HG03575 (cell line): ENCODE measurements around the gene AZGP1.
"Not testable (repeated sequence)": the region's sequence is repeated elsewhere in the genome, so short reads cannot be mapped to it uniquely, and the experiment has no call there.

Experiments used
- ATAC-seq: cut with Tn5 transposase; IDR thresholded peaks from one replicate; pipeline ENCODE4 v1.9.1; 2021; ENCODE audit not compliant: unreplicated experiment, insufficient number of reproducible peaks, low FRiP score; ENCODE audit errors: extremely low read depth

AZGP1 gene

DNA sequence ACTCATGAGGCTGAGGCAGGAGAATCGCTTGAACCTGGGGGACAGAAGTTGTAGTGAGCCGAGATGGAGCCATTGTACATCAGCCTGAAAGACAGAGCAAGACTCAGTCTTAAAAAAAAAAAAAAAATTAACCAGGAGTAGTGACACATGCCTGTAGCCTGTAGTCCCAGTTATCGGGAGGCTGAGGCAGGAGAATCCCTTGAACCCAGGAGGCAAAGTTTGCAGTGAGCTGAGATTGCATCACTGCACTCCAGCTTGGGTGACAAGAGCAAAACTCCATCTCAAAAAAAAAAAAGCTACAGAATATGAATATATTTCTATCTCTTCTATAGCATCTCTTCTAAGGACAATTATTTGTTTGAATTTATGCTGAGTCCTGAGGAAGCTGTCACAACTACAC is 6.5 kb downstream of the AZGP1 start:
- no peak for ATAC-seq

GRCh38 chr7:99958564-99959227 is 17.1 kb downstream of the AZGP1 start:
- ATAC-seq: no peak

- no peak for ATAC-seq
Observed at GRCh38 chr7:99955247-99955646, 20.6 kb downstream of the AZGP1 start.

- not testable (repeated sequence) for ATAC-seq
Observed at GRCh38 chr7:99954643-99955042, 21.2 kb downstream of the AZGP1 start.

DNA sequence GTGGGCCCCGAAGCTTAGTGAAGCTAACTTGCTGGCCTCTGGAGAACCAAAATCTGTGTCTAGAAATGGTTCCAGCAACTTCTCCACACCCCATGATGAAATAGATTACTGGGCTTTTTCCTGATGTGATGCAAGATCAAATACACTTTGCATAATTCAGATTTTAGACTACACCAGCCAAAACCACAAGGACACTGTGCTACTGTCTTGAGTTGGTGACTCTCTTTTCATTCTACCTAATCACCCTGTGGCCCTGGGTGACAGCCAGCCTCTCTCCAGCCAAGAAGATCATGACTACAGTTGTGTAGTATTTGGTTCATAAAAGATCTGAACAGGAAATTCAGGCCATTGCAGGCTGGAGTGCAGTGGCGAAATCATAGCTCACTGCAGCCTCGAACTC is 22.2 kb downstream of the AZGP1 start:
- ATAC-seq: no peak

DNA sequence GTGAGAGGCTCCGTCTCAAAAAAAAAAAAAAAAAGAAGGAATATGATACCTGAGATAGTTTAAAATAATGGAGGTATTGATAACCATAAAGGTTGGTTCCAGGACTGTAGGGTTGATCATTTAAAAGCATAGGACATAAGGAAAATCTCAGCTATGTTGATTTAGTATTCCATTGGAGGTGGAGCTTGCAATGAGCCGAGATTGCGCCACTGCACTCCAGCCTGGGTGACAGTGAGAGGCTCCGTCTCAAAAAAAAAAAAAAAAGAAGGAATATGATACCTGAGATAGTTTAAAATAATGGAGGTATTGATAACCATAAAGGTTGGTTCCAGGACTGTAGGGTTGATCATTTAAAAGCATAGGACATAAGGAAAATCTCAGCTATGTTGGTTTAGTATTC is 23.2 kb downstream of the AZGP1 start:
- not testable (repeated sequence) for ATAC-seq

DNA sequence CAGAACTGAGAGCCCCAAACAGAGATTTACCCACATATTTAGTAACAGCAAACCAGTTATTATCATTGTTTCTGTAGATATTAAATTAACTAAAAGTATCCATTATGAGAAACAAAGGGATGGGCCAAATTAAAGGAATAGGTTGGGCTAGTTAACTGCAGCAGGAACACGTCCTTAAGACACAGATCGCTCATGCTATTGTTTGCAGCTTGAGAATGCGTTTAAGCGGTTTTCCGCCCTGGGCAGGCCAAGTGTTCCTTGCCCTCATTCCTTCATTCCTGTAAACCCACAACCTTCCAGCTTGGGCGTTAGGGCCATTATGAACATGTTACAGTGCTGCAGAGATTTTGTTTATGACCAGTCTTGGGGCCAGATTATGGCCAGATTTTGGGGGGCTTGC is 25.0 kb downstream of the AZGP1 start:
- not testable (repeated sequence) for ATAC-seq

- ATAC-seq: no peak
Observed at GRCh38 chr7:99949645-99950228, 26.1 kb downstream of the AZGP1 start.

DNA sequence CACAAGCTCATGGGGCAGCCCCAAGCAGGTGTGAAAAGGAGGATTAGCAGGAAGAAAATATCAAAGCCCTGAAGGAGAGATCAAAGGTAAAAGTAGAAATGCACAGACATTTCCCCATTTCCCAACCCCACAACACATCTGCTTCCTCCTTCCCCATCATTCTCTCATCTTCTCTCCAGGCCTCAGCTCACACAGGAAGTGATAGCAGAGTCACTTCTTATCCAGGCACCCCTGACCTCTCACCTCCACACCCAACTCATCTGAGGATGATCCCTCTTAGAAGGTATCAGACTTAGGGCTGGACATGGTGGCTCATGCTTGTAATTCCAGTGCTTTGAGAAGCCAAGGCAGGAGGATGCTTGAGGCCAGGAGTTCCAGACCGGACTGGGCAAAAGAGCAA is 28.2 kb downstream of the AZGP1 start:
- ATAC-seq: no peak

DNA sequence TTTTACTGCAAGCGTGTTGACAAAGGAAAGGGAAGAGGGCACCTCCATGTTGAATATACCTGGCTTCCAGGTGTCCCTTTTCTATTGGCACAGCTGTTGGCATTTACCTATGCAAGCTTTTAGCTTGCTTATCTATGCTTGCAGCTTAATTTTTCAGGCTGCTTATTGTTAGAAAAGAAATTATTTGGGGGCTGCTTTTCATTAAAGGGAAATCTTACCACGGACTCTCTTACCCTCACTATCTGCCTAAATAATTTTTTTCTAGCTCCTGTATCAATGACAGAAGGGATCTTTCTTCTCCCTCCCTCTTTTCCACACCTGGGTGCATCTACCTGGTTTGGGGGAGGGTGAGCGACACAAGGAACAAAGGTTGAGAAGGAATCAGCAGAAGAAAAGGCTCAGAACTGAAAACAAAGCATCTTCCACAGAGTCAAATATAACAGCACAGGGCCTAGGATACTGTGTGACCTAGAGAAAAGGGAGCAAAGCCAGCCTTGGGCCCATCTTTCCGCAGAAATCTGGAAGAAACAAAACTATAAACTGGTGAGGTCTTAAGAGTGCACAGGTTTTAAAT is 31.2 kb downstream of the AZGP1 start:
- no peak for ATAC-seq

DNA sequence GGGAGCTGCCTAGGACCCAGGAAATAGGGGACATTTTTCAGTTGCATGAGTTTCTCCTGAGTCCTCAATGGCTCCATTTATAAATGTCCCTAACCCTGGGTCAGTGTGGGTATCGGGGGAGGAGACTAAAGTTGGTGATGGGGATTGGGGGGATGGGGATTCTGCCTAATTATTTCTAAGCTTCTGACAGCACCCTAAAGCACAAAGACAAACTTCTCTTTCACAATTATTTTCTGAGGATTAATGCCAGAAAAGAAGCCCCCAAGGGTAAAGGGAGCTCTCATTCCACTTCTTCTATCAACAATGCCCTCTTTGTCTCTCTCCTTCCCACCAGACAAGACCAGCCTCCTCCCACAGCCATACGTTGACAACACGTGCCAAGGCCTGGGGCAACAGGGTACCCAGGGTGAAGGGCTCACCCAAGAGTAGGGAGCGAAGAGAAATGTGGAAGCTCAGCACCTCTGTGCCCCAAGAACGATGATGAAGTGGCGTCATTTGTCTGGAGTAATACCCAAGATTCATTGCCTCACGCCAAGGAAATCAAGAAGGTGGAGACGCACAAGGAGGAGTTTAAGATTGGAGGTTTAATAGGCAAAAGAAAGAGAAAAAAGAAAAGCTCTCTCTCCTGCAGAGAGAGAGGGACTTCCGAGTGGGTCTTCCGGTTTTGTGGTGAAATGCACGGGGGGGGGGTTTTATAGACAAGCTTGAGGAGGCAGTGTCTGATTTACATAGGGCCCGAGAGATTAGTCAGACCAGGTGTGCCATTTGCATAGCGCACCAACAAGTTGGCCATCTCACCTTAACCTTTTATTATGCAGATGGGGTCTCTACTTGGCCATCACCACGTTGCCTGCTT is 32.0 kb downstream of the AZGP1 start:
- ATAC-seq: no peak

DNA sequence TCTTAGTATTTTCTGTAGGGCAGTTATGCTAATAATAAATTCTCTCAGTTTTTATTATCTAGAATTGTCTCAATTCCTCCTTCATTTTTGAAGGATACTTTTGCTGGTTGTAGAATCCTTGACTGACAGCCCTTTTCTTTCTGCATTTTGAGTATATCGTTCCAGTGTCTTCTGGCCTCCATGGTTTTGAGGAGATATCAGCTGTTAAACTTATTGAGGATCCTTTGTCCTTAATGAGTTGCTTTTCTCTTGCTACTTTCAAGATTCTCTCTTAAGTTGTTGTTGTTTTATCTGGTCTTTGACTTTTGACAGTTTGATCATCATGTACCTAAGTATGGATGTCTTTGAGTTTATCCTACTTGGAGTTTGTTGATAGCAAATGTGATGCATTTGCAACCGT is 37.5 kb downstream of the AZGP1 start:
- ATAC-seq: no peak

GRCh38 chr7:99935009-99935408 is 40.8 kb downstream of the AZGP1 start:
- ATAC-seq: not testable (repeated sequence)

- no peak for ATAC-seq
Observed at GRCh38 chr7:99930376-99930775, 45.5 kb downstream of the AZGP1 start.

GRCh38 chr7:99929730-99930053 is 46.1 kb downstream of the AZGP1 start:
- no peak for ATAC-seq

DNA sequence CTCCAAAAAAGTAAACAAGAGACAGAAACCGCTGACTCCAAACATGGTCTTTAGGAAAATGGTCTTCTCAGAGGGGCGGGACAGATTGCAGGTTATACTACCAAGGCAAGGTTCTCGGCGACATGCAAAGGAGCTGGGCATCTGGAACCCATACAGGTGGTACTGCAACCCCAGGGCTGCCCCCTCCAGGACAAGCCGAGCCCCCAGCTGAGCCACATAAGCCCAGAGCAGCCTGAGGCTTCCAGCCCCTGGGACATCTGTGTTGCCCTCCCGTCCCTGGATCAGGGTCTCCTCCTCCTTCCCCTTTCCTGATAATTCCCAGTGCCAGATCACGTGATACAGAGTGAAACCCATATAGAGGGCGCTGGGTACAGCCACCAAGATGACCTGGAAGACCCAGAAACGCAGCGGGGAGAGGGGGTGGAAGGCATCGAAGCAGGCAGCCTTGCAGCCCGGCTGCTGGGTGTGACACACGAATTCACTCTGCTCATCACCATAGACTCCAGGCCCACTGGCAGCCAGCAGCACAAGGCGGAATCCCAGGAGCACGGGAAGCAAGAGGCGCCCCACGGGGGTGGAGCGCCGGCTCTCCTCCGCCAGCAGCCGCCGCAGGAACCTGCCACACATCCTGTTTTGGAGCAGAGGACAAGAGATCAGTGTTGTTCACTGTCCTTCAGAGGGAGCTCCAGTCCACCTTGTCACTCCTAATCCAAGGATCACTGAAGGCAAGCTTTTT is 46.7 kb downstream of the AZGP1 start, which contains the start of gene GJC3:
TSS of gene GJC3 (minus strand) at position 627 of the 736 bp plus-strand sequence. CDS start at position 627, 0 bp downstream.
- ATAC-seq: no peak

GRCh38 chr7:99928188-99928587 is 47.6 kb downstream of the AZGP1 start:
- ATAC-seq: no peak

GRCh38 chr7:99927536-99927935 is 48.3 kb downstream of the AZGP1 start:
- ATAC-seq: no peak

DNA sequence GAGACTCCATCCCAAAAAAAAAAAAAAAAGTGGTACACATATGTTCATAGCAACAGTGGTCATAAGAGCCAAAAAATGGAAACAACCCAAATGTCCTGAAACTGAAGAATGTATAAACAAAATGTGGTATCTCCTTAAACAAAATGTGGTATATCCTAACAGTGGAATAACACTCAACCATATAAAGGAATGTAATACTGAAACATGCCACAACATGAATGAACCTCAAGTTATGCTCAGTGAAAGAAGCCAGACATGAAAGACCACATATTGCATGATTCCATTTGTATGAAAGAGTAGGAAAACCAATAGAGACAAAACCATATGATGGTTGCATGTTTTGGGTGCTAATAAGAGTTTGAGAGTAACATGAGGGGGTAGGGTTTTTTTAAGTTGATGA is 49.5 kb downstream of the AZGP1 start:
- ATAC-seq: no peak
